Measurements from ENCODE around the gene GJA5.

Gene GJA5

GRCh38 chr1:147760481-147761260 is at the start of gene GJA5:
Gene GJA5 (minus strand): TSS chr1:147760602. CDS start chr1:147759238, 1,364 bp downstream.
- DNase-seq: no peak

GRCh38 chr1:147809236-147809635 is 48.8 kb upstream of the GJA5 start:
- DNase-seq: no peak

- no peak for DNase-seq
Measured at GRCh38 chr1:147808025-147808424, 47.6 kb upstream of the GJA5 start.

GRCh38 chr1:147807405-147807804 is 47.0 kb upstream of the GJA5 start:
- DNase-seq: no peak

GRCh38 chr1:147804942-147805723 is 44.7 kb upstream of the GJA5 start:
- no peak for DNase-seq

GRCh38 chr1:147800804-147801203 is 40.4 kb upstream of the GJA5 start:
- DNase-seq: no peak

- DNase-seq: no peak
Measured at GRCh38 chr1:147798731-147799130, 38.3 kb upstream of the GJA5 start.

GRCh38 chr1:147794570-147794969 is 34.2 kb upstream of the GJA5 start:
- DNase-seq: no peak

GRCh38 chr1:147791876-147792275 is 31.5 kb upstream of the GJA5 start:
- DNase-seq: no peak

GRCh38 chr1:147787765-147788164 is 27.4 kb upstream of the GJA5 start:
- DNase-seq: no peak

GRCh38 chr1:147786536-147786935 is 26.1 kb upstream of the GJA5 start:
- no peak for DNase-seq

- no peak for DNase-seq
Measured at GRCh38 chr1:147785794-147786506, 25.5 kb upstream of the GJA5 start.

GRCh38 chr1:147784941-147785340 is 24.5 kb upstream of the GJA5 start:
- no peak for DNase-seq

- no peak for DNase-seq
Measured at GRCh38 chr1:147781056-147781471, 20.7 kb upstream of the GJA5 start.

- no peak for DNase-seq
Measured at GRCh38 chr1:147777694-147778093, 17.3 kb upstream of the GJA5 start.

- no peak for DNase-seq
Measured at GRCh38 chr1:147773215-147773715, 12.9 kb upstream of the GJA5 start.

GRCh38 chr1:147772570-147772969 is 12.2 kb upstream of the GJA5 start:
- DNase-seq: no peak

- DNase-seq: no peak
Measured at GRCh38 chr1:147771226-147772125, 11.1 kb upstream of the GJA5 start.

- DNase-seq: no peak
Measured at GRCh38 chr1:147769106-147769505, 8.7 kb upstream of the GJA5 start.

- no peak for DNase-seq
Measured at GRCh38 chr1:147768582-147768981, 8.2 kb upstream of the GJA5 start.

GRCh38 chr1:147768101-147768500 is 7.7 kb upstream of the GJA5 start:
- DNase-seq: no peak
